DMS 273 (cell line): ENCODE results near the gene PTPRM.

Experiments used
- DNase-seq: peaks from one replicate; lab custom pipeline; 2025; ENCODE audit not compliant: unreplicated experiment; lab: John Stamatoyannopoulos, UW

Gene PTPRM

DNA sequence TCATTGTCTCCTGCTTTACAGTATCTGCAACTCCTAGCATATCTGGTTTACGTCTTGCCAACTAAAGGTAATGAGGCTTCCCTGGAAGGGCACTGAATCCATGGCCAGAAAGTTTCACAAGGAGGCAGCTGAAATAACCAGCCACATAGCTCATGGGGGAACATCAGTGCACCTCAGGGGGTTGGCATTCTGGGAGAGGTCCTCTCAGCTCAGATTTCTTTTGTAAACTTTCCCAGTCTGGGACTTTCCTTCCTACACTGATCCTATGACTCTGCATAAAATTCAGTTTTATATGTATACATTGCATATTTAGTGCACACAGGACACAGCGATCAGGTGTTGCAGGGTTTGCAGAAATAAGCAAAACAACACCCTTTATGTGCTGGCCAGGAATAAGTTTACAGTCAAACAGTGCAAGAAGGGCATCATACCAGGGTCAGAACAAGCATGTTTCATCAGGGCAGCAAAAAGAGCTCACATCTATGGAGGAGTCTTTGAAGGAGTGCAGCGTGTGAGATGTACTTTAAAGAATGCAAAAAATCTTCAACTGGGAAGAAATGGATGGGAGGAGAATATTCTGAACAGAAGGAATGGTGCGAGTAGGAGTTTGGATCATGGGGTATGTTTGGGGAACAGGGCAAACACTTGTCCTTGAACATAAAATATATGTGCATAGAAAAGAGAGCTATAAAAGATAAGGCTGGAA, 801.5 kb downstream of the PTPRM start:
- no peak for DNase-seq

DNA sequence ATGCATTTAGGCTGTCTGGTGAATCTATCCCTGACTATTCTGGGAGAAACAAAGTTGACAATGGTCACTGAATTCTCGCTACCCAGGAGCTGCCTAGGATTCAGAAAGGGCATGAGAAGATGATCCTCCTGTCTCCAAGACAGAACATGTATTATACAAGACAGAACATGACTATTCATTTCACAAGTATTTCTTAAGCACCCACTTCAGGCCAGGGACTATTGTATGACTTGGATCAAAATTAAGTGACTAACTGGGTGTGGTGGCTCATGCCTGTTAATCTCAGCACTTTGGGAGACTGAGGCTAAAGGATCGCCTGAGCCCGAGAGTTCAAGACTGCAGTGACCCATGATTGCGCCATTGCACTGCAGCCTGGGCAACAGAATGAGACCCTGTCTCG, 806.4 kb downstream of the PTPRM start:
- DNase-seq: no peak

DNA sequence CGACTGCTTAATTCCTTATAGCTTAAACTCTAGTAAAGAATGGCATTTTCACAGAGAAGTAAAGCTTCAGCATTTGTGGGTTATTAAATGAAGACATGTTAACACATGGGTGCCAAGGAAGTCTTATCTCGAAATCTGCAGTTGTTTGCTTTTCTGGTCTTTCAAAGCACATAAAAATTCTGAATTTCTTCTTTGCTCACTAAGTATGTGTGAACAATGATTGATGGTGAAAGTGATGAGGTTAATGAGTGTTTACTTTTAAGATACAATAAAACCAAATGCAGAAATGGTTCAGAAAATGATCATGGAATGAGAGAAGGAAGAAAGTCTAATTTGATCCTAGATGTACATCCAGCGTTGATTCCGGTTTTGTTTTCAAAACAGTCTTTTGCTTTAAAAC, 807.6 kb downstream of the PTPRM start:
- DNase-seq: no peak

DNA sequence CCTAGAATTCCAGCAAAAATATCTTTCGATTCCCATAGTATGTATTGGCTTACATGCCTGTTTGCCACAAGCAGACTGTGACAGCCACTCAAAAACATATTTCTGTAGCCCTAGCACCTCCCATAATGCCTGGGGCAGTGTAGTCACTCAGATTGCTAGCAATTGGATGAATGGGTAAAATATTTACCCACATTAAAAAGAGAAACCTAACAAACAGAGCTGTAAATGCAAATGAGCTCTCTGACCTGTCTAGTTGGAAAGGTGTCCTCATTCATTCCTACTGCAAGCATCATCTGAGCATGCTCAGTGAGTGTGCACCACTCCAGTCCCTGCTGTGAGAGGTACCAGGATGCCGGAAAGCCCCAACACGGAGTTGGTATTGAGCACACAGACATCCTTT, 808.1 kb downstream of the PTPRM start:
- no peak for DNase-seq

DNA sequence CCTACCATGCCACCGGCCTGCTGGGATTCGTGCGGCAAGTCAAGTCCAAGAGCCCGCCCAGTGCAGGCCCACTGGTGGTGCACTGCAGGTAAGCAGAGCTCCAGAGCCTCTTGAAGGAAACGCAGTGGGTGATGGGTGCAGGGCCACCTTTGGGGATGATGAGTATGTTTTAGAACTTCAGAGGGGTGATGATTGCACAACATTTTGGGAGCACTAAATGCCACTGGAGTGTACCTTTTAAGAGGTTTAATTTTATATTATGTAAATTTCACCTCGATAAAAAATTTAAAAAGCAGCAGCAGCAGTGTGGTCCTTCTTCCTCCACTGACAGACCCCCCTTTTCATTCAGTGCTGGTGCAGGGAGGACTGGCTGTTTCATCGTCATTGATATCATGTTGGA, 809.0 kb downstream of the PTPRM start:
- no peak for DNase-seq

DNA sequence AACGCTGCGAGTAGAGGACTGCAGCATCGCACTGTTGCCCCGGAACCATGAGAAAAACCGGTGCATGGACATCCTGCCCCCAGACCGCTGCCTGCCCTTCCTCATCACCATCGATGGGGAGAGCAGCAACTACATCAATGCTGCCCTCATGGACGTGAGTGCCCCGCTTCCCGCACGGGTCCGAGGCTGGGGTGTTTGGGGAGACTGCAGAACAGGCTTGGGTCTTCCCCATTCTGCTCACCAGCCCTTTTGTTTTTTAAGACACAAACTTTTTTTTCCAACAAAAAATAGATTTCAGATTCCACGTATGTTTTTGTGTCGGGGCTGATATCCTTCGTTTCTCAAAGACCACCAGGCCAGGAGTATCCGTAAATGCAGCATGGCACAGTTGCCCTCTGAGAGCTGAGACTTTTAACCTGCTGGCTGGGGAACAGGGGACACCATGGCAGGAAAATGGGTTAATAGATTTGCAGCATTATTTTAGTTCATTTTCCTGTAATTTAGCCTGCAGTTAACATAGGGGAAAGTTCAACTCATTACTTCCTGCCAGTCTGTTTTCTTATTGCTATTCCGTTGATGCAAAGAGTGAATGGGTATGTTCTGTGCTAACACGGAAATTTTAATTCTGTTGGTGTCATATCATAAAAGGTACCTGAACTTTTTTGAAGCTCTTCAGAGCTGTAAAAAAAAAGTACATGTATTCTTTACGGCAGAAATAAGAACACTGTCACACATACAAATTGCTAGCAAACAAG, 812.2 kb downstream of the PTPRM start:
- no peak for DNase-seq

DNA sequence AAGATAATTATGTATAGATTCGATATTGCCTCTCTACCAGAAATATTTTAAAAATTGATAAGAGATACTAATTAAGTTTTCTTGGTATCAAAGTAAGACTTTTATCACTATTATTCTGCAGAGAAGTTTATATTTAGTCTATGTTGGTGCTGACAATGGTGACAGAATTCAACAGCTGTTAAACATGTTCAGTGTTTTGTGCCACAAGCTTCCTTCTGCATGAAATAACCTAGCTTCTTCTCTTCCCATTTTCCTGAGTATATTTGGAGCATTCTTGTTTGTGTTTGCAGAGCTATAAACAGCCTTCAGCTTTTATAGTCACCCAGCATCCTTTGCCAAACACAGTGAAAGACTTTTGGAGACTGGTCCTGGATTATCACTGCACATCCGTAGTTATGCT, 812.9 kb downstream of the PTPRM start:
- no peak for DNase-seq

DNA sequence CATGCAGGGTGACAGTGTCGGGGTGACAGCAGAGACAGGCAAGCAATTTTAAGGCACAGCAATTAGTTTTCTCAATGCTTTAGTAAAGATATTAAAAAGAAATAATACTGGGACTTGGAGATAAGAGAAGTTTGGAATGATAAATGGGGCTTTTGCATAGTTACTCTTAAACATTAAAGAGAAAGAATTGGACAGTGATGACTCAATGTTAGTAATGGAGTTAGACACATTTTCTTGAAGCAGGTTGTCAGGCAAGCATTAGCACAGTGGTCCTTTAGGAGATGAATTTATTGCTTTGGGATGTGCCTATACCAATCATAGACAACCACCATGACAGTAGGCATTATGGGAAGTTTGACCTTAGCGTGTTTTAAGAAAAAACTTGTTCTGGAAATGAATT, 813.8 kb downstream of the PTPRM start:
- no peak for DNase-seq

DNA sequence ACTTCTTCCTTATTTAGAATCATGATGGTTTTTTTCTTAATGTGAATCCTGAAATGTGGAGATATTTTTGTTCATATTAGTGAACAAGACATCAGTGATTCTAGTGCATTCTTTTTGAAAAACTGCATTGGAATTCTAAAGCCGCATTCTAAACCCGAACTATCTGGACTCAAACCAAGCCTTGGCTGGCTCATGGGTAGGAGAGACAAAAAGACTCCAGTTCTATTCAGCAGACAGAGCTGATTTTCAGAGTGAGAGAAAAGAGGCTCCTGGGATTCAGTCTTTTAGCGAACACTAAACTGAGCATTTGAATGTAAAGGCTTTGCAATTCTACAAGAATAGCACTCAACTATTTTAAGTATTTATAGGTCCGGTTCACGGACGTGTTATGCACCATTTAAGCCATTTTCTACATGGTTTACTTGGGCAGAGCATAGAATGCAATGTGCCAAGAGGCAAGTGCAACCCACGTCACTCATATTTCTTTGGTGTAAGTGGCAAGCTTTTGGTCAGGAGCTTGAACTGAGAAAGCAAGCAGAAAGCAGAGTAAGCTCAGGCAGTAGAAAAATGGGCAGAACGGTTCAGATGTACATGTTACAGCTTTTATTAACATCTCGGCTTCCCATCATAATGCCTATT, 814.8 kb downstream of the PTPRM start:
- no peak for DNase-seq

DNA sequence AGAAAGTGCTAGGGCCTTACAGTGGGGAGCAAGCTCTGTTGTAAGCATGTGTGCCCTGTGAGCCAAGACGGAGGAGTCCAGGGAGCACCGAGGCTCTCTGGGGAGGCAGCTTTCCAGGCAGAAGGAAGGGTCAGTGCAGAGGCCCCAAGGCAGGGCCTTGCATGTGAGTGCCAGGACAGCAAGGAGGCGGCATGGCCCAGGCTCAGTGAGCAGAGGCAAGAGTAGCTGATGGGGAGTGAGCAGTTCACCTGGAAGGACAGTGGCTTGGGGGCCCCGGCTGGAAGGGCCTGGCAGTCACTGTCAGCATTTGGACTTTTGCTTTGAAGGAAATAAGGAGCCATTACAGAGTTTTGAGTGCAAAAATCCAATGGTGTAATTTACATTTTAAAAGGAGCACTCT, 818.3 kb downstream of the PTPRM start:
- DNase-seq: no peak

DNA sequence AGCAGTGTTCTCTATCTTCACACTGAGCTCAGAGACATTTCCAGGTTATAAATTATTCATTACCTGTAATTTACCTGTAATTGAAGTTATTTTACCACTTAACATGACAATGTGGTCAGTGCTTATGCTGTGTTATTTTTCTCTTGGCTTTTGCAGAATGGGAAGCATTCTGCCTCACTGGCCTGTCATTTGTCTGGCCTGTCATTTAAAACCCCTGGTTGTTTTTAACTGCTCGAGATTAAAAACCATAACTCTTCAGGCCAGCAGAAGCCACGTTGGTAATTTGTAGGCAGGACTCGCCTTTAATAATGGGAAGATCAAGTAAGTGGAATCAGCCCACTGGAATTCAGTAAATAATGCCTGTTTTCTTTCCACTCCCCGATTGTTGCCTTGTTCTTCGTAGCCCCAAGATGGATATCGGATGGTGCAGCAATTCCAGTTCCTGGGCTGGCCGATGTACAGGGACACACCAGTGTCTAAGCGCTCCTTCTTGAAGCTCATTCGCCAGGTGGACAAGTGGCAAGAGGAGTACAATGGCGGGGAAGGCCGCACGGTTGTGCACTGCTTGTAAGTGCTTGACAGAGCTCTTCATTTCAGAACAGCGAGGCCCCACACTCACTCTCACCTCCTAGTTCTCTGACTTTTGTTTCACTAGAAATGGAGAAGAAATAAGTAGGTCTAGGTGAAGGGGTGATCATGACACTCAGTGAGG, 819.7 kb downstream of the PTPRM start:
- DNase-seq: no peak

DNA sequence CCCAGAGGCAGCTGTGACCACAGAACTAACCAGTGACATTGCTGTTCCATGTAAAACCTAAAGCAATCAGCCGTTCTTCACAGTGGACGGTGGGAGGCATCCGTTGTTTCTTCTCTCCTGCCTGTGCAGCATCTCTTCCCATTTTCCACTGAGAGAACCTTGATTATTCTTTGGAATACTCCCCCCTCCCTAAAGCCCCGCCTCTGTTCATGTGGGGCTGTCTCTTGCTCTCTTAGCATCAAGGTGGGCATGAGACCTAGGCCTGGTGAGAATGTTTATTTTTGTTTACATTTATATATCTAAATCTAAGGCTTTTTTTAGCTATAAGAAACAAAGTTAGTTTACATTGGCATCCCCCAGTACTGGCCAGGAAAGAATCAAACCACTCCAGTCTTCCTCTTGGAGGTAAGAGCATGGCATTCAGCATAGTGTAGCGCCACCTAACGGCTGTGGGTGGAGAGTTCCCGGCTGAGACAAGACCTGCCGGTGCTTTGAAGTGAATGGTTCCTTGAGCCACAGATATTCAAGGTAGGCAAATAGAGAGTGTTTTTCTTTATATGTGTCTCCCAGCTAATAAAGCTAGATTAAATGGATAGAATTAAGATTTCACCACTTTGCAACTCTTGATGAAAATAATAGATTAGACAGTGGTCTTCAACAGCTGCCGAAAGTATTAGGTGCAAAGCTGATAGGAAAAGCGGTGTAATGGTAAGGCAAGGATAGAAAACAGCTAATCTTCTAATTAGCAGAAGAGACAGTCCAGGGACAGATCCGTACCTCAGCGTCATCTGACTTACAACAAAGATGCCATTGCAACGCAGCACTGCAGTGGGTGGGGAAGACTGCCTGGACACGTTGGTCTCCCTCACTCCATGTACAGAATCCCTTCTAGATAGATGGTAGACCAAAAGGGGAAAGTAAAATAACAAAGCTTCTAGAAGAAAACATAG, 822.5 kb downstream of the PTPRM start:
- DNase-seq: peak; percentile 77

DNA sequence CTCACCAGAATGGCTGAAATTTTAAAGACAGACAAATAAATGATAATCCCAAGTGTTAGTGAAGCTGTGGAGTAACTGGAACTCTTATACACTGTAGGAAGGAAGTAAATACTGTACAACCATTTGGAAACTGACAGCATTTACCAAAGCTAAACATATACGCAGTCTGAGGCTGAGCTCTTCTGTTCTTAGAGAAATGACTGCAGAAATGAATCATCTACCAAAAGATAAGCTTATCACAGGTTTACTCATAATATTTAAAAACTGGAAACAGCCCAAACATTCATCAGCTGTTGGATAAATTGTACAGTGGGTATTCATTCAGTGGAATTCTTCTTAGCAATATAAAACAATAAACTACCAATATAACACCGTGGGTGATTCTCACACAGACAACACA, 824.0 kb downstream of the PTPRM start:
- DNase-seq: no peak

DNA sequence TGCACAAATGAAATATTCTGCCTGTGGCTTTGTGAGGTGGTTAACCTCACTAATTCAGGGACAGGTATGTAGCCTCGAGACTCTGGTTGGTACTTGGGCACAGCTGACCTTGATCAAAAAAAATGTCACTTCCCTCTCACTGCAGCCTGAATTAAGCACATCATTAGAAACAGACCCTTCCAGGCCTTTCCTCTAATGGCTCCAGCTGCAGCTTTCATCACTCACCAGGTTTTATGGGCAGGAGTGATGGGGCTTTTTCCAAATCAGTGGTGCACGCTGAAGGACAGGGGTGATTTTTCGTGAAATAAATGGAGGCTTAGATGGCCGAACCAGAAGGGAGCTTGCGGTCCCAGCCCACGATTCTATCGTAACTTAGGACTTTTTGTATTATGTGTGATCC, 829.1 kb downstream of the PTPRM start:
- no peak for DNase-seq

DNA sequence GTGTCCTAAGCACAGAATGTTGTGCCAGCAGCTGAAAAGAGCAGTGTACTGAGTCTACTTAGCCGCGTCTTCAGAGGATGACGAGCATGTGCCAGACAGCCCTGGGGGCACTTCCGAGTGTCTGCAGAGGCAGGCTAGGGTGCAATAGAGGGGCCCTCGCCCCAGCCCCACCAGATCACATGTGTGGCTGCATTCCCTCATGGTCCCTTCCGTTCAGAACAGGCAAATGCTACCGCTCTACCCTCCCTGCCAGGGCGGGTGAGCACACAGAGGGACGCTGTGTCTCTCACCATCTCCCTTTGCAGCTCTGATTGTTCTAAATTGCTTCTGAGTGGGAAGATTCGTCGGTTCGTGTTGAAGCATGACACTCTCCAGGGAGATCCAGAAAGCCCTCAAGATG, 829.9 kb downstream of the PTPRM start:
- no peak for DNase-seq

DNA sequence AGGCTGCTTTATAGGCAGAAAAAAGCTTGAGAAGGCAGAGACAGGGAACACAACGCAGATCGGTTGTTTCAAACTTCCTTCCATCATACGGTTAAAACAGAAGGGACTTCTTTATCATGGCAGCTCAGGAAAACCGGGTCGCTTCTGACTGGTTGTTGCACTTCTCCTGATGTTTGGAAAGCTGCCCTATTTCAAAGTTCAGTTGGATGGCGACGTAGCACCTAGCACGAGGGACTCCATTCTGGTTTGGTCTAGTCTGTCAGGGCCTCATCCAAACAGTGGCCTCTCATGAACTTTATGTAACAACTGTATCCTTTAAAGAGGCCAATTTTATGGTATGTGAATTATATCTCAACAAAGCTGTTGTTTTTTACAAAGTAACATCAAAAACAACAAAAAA, 832.0 kb downstream of the PTPRM start:
- no peak for DNase-seq

DNA sequence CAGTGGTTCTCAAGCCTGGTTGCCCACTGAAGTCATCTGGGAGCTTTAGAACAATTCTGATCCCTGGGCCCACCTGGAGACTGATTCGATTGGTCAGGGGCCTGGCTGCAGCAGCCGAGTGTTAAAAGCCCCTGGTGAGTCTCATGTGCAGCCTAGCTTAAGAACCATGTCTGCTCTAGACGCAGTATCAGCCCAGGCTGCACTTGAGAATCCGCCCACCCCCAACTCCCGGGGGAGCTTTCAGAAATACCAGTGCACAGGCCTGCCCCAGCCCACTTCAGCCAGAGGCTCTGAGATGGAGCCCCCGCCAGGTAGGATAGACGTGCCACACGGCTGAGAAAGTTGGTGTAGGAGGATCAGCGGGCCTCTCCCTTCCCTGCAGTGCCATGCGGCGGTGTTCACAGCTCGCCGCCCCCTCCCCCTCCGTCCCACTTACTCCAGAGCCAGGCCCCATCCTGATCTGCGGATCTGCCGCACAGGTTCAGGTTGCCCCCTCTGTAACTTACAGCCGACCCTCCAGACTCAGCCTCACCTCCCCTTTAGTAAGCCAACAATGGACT, 833.2 kb downstream of the PTPRM start:
- no peak for DNase-seq

DNA sequence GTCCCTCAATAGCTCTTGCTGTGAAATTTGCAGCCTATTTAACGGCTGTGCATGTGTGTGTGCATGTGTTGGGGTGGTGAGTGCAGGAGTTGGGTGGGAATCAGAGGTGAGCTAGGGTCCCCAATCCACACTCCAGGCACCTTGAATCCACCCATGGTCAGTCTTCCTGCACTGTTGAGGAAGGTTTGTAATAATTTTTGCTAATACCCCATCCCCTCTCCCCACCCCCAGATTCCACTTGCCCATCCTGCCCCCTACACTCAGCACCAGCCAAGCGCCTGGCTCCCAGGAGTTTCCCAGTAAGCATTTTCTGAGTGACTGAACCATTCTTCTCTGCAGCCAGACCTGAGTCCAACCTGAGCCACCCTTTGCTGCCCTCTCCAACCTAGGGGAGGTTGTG, 833.7 kb downstream of the PTPRM start:
- no peak for DNase-seq

DNA sequence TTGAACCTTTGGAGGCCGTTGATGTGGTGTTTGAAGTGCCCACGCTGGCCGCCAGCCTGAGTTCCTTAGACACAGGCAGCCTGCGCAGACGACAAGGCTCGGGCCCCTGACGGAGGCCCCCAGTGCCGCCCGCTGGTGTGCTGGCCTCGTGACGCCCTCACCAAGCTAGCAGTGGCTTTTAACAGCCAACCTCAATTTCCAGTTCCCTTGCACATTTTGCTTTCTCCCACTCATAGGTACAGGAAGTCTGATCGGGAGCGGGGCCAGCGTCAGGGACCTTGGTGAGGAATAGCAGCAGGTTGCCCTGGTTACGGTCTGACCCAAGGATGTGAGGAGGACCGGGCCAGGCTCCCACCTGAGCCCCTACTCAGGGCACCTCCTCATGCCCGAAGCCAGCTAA, 834.5 kb downstream of the PTPRM start:
- no peak for DNase-seq

DNA sequence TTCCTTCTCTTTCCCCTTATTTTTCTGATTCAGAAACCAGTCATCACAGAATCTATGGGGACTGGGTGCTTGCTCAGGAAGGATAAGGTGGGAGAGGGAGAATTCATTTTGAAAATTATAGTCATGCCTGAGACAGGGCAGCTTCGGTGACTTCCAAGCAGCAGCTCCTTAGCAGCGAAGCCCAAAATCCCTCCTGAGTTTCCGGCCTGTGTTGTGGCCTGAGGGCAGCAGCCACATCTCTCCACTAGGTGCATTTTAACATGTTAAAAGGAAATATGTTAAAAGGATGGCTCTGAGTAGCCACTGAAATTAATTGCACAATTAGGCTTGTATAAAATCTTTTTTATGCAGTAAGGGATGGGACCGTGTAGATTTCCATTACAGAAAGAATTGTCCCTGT, 835.1 kb downstream of the PTPRM start:
- no peak for DNase-seq
